HepG2 (cell line): ENCODE data around the gene BLOC1S4. TPM values are rescaled to one million over a fixed set of nuclear protein-coding genes. Genes with fewer than 3 reads are reported as not detected.

Source experiments
- CTCF ChIP-seq: sonication (generic); formaldehyde crosslinking; IDR thresholded peaks from 2 replicates; pipeline ENCODE4 v1.5.0; 2020; ENCODE audit warnings: mild to moderate bottlenecking, missing genetic modification reagents, moderate library complexity
- FOXK1 ChIP-seq: sonication (generic); formaldehyde crosslinking; IDR thresholded peaks from 2 replicates; pipeline ENCODE4 v1.4.0; 2020; ENCODE audit warnings: low read depth, missing genetic modification reagents, borderline replicate concordance
- MAZ ChIP-seq, 2 experiments: sonication (generic) in 1 of 2; formaldehyde crosslinking in 1 of 2; IDR thresholded peaks; 2 replicates each; pipeline versions ENCODE4 v1.5.0 to v1.6.1; 2012 to 2020; ENCODE audit warnings: low read depth in 2 of 2, mild to moderate bottlenecking in 2 of 2, borderline replicate concordance in 1 of 2, improper control_type of control experiment in 1 of 2, low read length in 1 of 2, missing genetic modification reagents in 1 of 2, moderate library complexity in 1 of 2
- MIER2 ChIP-seq: IDR thresholded peaks from 2 replicates; pipeline ENCODE4 v1.6.1; 2016; ENCODE audit warnings: missing biosample characterization, missing genetic modification reagents
- NCOA2 ChIP-seq: sonication (generic); formaldehyde crosslinking; IDR thresholded peaks from 2 replicates; pipeline ENCODE4 v1.8.0; 2022; ENCODE audit warnings: inconsistent platforms
- PLSCR1 ChIP-seq: sonication (generic); formaldehyde crosslinking; IDR thresholded peaks from 2 replicates; pipeline ENCODE4 v1.5.0; 2020; ENCODE audit warnings: missing genetic modification reagents, mild to moderate bottlenecking, borderline replicate concordance
- RARA ChIP-seq: IDR thresholded peaks from 2 replicates; pipeline ENCODE4 v1.6.1; 2016; ENCODE audit warnings: missing genetic modification reagents, missing compliant biosample characterization
- ZFP91 ChIP-seq: sonication (generic); formaldehyde crosslinking; IDR thresholded peaks from 2 replicates; pipeline ENCODE4 v1.9.0; 2022; ENCODE audit warnings: missing genetic modification reagents, mild to moderate bottlenecking, borderline replicate concordance
- ZMAT3 ChIP-seq: sonication (generic); formaldehyde crosslinking; conservative IDR thresholded peaks from 2 replicates; pipeline ENCODE4 v1.7.0; 2021; ENCODE audit warnings: missing genetic modification reagents
- ZNF143 ChIP-seq: sonication (generic); formaldehyde crosslinking; IDR thresholded peaks from 2 replicates; pipeline ENCODE4 v1.4.0; 2020; ENCODE audit warnings: missing genetic modification reagents
- ZNF484 ChIP-seq: sonication (generic); formaldehyde crosslinking; IDR thresholded peaks from 2 replicates; pipeline ENCODE4 v1.5.1; 2020; ENCODE audit warnings: mild to moderate bottlenecking, low read depth, missing genetic modification reagents, borderline replicate concordance
- ZNF660 ChIP-seq: sonication (generic); formaldehyde crosslinking; IDR thresholded peaks from 2 replicates; pipeline ENCODE4 v1.5.1; 2020; ENCODE audit warnings: mild to moderate bottlenecking, low read depth, missing genetic modification reagents, borderline replicate concordance
- polyA plus RNA-seq, 8 experiments: library from polyadenylated mRNA; depleted of rRNA in 3 of 8; stranded (reverse) in 7 of 8; unstranded in 1 of 8; fragments of >200 nt; fragmentation: Illumina TruSeq in 4 of 8; extraction: Trizol in 4 of 8; gene quantifications; 2 replicates each; pipeline versions ENCODE4 v1.2.1 to v1.2.3, GENCODE V29; 2011 to 2016; ENCODE audit warnings: low read depth in 4 of 8, missing spikeins in 1 of 8, mixed read lengths in 1 of 8; ENCODE audit not compliant: insufficient read depth in 1 of 8
- total RNA-seq, 5 experiments: library from RNA; depleted of rRNA; stranded (reverse); fragments of >200 nt; fragmentation: Illumina TruSeq; extraction: Trizol; gene quantifications; 2 replicates each; pipeline ENCODE4 v1.2.3, GENCODE V29; 2016; ENCODE audit warnings: low read depth in 1 of 5

The BLOC1S4 gene
- total and polyA plus RNA-seq, 2 of the 13 experiments (the other 11 are each of a cell fraction or from before 2014, with no cell fraction given): 15.5 to 20.9 TPM

DNA sequence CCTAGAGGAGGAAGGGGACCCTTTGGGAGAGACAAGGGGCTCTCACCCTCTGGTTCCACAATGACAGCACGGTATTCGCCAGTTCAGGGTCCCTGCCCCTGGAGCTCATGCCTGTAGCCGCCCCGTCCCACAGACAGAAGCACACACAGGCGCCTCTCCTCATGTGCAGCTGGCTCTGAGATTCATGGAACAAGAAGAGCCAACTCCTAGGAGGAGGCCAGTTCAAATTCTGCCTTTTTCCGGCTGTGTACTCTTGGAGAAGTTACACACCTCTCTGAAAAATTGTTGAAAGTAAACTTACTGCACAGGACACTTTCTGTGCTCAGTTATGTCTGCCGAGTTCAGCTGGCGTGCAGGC lies 15.3 kb downstream of the BLOC1S4 start (continued):
- no peak for TF ChIP-seq CTCF (CRISPR knock-in tag)
- no peak for TF ChIP-seq PLSCR1
- no peak for TF ChIP-seq FOXK1 (CRISPR knock-in tag)
- TF ChIP-seq ZMAT3 (CRISPR knock-in tag): no peak
- TF ChIP-seq ZNF143 (CRISPR knock-in tag): no peak
- TF ChIP-seq RARA (CRISPR knock-in tag): no peak
- no peak for TF ChIP-seq ZFP91 (CRISPR knock-in tag)
- TF ChIP-seq MAZ (IDR thresholded peaks at IDR 0.05; ENCODE audit: borderline replicate concordance, low read depth, low read length): no peak
- TF ChIP-seq MAZ (CRISPR knock-in tag; IDR thresholded peaks at IDR 0.05; ENCODE audit: low read depth): no peak
- no peak for TF ChIP-seq NCOA2 (CRISPR knock-in tag)
- TF ChIP-seq ZNF484: no peak
- TF ChIP-seq ZNF660 (CRISPR knock-in tag): no peak
- TF ChIP-seq MIER2: no peak
